ENCODE measurements around the gene C2CD4B.
A peak's percentile ranks its signal among the peaks of the same experiment; 100 is the strongest.

- TF ChIP-seq ZNF235 (CRISPR knock-in tag; IDR thresholded peaks at IDR 0.05; ENCODE audit: borderline replicate concordance), result no peak
- no peak for TF ChIP-seq ZIK1 (CRISPR knock-in tag; IDR thresholded peaks at IDR 0.05; ENCODE audit: borderline replicate concordance, low read depth)
- peak; percentile 57; the same call in 1 of the 2 replicates for TF ChIP-seq GABPB1 (CRISPR knock-in tag; IDR thresholded peaks at IDR 0.05)
- no peak for TF ChIP-seq ZNF672 (CRISPR knock-in tag; IDR thresholded peaks at IDR 0.05)
- no peak for TF ChIP-seq RFX1 (IDR thresholded peaks at IDR 0.05)
- TF ChIP-seq POLR2A (IDR thresholded peaks at IDR 0.05; ENCODE audit: insufficient read depth in 1 of 2, low read depth in 2 of 2, low read length in 2 of 2), result no peak
- no peak for TF ChIP-seq MAZ (IDR thresholded peaks at IDR 0.05; ENCODE audit: borderline replicate concordance, low read depth, low read length)
- TF ChIP-seq MAZ (CRISPR knock-in tag; IDR thresholded peaks at IDR 0.05; ENCODE audit: low read depth), result no peak
- no peak for TF ChIP-seq MAFK (conservative IDR thresholded peaks at IDR 0.05 in 1 of 2, IDR thresholded peaks at IDR 0.05 in 1 of 2; ENCODE audit: low read length in 2 of 2)
- no peak for TF ChIP-seq ZNF780A (CRISPR knock-in tag; IDR thresholded peaks at IDR 0.05)
- no peak for TF ChIP-seq IRF1 (CRISPR knock-in tag; IDR thresholded peaks at IDR 0.05; ENCODE audit: low read depth)
These were observed 45.7 kb downstream of the C2CD4B start for GRCh38 chr15:62119227-62119864.
